Stomach (tissue), 4 donors: Measurements from ENCODE around the gene SRSF1.

Source experiments
- CTCF ChIP-seq, 7 experiments: fragments of 450-650 bp in 4 of 7; fragments of 200-600 bp in 3 of 7; sonication (generic) in 3 of 7; IDR thresholded peaks; one replicate each; pipeline ENCODE4 v1.5.1; 2016 to 2019; ENCODE audit warnings: antibody characterized with exemption in 7 of 7, control low read depth in 2 of 7, mild to moderate bottlenecking in 1 of 7
- EP300 ChIP-seq: sonication (generic); formaldehyde crosslinking; IDR thresholded peaks from one replicate; pipeline ENCODE4 v1.6.1; 2017; ENCODE audit warnings: antibody characterized with exemption
- POLR2A ChIP-seq, 4 donors: fragments of 450-650 bp; IDR thresholded peaks; one replicate each; pipeline ENCODE4 v1.6.1; 2016; ENCODE audit warnings: antibody characterized with exemption in 4 of 4, control low read depth in 2 of 4, mild to moderate bottlenecking in 1 of 4, moderate library complexity in 1 of 4

DNA sequence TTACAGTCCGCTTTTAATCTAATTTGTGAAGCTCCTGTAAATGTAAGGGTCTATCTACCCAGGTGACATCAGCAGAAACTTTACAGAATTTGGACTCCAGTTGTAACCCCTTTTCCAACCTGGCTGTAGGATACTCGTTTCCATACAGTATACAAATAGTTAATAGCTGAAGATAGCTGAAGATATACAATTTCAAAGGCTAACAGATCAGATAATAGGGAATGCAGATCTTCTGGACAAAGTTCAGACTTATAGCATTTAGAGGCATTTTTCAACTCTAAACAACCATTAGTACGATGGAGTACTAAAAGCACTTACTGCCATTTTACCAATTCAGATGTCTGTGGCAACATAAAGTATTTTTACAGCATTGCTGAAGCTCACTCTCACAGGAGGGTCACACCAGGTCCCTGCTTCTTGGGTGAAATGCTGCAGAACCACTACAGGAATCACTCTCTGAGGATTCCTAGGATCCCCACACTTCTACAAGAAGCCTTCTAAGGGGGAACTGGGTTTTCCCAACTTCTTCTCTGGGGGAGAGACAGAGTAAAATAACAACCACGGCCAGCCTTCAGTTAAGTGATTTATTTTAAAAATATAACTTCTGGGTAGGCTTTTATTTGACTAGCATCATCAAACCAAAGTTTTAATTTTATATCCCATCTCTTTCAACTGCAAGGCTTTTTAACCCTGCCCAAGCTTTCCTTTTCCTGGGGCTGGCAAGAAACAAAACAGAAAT is 21.9 kb downstream of the SRSF1 start:
- TF ChIP-seq EP300: no peak
- TF ChIP-seq CTCF (IDR thresholded peaks at IDR 0.05): no peak
- no peak for TF ChIP-seq POLR2A (IDR thresholded peaks at IDR 0.05)
